GM18502 (cell line): Measurements from ENCODE around the gene XYLB.
"Not testable (repeated sequence)": the region's sequence is repeated elsewhere in the genome, so short reads cannot be mapped to it uniquely, and the experiment has no call there.

Source experiments
- ATAC-seq: cut with Tn5 transposase; IDR thresholded peaks from one replicate; pipeline ENCODE4 v1.9.1; 2021; ENCODE audit warnings: mild to moderate bottlenecking; ENCODE audit not compliant: unreplicated experiment, poor library complexity

The XYLB gene

DNA sequence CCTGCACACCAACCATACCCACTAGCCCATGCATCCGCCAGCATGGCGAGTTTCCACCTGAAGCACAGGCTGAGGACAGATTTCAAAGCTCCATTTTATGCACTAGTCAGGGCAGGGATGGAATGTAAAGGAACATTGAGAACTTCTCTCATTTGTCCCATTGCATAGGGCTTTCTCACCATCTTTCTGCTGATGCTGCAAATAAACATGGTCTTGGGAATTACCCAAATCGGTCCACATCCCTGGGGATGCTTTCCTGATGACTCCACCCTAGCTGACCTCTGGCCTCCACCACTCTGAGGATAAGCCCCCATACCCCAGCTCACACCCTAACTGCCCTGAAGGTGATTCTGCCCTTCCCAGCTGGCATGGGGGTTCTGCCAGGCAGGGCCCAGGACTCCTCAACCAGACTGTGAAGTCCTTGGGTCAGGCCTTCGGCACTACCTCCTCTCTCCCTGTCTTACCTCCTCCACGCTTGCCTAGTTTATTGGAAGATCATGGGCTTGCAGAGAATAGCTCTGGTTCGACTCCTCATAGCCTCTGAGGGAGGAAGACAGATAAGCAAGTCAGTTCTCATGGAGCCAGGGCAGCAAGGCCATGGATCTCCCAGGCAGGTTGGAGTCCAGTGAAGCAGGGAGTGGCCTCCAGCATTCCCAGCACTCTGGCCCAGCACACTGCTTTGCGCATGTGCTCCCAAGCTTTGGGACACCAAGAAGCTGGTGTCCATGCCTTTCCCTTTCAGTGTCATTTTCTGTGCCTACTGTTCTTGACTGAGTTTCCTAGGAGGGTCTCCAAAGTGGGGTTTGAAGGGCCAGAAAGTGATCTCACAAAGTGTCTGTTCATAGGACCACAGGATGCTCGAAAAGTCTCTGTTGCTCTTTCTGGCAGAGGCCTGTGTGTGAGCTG, 27.6 kb upstream of the XYLB start:
- ATAC-seq, result no peak

DNA sequence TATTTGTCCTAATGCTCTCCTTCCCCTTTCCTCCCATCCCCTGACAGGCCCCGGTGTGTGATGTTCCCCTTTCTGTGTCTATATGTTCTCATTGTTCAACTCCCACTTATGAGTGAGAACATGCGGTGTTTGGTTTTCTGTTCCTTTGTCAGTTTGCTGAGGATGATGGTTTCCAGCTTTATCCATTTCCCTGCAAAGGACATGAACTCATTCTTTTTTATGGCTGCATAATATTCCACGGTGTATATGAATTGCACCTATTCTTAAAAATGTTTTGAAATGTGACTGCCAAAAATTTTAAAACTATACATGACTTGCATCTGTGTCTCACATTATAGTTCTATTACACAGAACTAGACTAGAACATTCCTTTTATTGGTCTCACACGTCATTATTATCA, 25.9 kb upstream of the XYLB start:
- not testable (repeated sequence) for ATAC-seq

DNA sequence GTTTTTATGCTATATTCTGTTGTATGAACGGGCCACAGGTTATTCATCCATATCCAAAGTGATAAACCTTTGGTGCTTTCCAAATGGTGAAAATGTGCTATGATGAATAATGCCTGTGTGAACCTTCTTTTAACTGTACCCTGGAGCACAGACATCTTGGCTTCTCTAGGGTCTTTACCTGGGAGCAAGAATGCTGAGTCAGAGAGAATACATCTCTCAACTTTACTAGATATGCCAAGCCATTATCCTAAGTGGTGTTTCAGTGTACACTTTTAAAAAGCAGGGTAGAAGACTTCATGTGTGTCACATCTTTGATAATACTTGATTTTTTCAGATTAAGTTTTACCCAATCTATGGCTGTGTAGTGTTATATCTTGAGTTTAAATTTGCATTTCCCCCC, 23.5 kb upstream of the XYLB start:
- ATAC-seq, result no peak

DNA sequence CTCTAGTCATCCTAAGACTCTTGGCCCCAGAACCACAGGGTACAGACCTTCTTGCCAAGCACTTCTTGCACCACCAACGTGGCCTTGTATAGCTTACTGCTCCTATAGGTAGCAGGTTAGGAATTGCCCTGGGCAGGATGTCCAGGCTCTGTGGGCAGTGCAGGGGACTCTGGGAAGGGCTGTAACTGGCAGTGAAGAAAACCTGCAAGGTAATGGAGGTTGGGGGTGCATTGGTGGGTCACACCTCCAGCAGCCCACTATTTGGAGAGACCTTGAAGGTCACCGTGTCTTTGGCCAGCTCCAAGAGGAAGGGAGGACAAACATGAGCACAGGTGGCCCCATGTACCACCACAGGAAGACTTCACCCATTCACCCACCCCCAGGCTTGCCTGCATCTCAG, 21.3 kb upstream of the XYLB start:
- ATAC-seq, result no peak

DNA sequence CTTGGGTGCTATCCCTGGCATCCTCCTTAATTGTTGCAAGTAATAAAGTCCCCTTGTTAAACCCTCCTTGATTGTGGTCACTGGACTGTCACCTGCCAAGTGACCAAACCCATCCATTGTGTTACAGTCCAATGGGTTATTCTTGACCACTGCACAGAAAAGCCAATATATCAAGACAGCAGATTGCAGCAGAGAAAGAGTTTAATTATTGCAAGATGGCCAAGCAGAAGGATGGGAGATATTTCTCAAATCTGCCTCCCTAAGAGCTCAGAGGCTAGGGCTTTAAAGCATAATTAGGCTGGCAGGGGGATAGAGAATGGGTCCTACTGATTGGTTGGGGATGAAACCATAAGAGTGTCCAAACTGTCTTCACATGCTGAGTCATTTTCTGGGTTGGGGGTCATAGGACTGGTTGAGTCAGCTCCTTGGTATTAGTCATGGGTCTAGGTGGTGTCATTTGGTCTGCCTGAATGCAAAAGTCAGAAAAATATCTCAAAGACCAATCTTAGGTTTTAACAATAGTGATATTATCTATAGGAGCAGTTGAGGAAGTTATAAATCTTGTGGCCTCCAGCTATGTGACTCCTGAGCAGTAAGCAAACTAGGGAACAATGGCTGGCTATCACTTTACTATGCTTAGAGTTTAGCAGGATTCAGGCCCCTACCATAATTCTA, 19.1 kb upstream of the XYLB start:
- ATAC-seq, result no peak

DNA sequence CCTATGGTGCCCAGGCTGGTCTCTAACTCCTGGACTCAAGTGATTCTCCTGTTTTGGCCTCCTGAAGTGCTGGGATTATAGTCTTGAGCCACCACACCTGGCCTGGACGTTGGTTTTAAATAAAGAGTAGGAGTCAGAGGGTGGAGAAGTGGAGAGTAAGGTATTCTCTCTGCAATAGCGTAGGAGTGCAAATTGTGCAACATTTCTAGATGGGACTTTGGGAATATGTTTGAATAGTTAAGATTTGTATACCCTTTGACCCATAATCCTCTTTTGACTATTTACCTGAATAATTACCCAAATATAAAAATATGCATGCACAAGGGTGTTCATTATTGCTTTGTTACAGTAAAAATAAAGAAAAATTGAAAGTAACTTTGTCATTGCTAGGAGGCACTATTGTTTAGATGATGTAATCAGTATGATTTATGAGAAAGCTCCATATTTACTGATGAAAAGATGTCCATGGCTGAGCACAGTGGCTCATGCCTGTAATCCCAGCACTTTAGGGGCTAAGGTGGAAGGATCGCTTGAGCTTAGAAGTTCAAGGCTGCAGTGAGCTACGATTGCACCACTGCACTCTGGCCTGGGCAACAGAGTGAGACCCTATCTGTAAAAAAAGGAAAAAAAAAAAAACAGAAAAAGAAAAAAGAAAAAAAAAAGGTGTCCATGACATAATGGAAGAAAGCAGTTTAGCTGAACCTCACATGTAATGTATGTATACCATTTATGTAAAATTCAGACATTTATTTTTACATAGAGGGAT, 15.1 kb upstream of the XYLB start:
- ATAC-seq, result no peak

DNA sequence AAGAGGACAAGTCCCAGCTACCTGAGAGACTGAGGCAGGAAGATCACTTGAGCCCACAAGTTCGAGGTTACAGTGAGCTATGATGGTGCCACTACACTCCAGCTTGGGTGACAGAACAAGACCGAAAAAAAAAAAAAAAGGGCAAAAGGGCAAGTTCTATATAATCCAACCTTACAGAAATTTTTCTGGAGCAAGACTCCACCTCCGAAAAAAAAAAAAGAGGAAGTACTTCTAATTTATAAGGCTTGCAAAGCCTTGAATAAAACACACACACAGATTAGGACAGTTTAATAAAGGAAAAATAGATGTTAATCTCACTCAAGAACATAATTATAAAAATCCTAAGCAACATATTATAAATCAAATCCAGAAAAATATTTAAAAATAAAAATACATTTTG, 14.4 kb upstream of the XYLB start:
- ATAC-seq, result no peak

DNA sequence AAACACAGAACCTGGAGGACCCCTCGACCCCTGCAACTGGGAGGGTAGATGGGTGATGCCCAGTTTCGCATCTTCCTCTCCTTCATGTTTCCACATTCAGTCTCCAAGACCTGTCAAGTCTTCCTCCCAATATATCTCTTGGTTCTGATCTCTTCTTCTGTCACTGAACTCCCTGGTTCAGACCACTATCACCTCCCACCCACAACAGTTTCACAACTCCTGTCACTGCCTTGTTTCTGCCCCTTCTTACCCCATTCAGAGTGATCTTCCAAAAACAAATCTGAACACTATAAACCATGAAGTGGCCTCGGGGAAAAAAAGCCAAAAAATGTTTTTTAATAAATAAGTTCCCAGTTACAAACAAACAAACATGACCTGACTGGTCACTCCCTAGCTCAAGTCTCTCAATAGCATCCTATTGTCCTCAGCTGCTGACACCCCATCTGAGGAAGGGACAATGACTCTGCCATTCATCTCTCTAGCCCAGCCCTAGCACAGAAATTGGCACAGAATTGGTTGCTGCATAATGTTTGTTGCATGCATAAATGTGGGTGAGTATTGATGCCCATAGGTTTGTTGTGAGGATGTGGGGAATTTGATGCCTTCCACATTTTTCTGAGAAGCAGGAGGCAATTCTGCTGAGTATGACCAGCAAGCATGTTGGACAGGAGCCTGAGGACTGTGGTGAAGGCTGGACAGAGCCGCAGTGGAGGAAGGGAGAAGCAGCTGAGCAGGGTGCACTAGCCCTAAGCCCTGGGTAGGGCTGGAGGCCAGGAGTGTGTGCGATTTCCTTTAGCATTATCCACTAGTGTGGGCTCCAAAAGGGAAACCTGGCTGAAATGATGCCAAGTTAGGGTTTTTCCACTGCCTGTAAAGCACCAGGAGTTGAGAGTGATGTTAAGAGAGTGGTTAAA, 12.2 kb upstream of the XYLB start:
- ATAC-seq, result no peak

DNA sequence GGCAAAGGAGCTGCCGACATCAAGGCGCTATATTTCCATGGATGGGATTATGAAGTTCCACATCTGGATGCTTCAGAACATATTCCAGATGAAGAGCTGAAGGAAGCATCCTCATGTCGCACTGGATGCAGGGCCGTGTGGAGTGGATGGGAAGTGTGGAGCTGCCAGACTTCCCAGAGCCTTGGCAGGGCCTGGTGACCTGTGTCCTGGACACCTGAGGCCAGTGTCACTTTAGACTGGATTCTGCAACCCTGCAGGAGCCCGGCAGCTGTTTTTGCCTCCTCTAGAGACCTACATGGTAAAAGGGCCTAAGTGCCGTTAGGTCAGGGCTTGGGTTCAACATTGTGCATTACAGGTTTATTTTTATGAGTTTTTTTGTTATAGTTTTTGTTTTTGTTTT, 11.3 kb upstream of the XYLB start:
- ATAC-seq, result no peak

DNA sequence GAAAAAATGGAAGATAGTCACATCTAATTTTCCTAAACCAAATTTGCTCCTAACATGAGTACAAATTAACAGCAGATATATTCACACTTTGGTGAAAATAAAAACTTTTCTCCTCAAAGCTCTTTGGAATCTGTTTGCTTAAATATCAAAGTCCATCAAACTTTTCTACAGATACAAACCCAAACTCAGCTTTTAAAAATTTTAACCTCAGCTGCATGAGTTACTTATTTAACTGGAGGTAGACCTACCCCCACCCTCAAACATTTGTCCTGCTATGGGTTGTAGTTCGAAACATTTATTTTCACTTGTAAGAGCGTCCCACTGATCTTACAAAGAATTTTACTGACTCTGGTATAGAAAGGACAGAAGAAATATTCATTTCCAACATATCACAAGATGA, 8.9 kb upstream of the XYLB start:
- no peak for ATAC-seq

DNA sequence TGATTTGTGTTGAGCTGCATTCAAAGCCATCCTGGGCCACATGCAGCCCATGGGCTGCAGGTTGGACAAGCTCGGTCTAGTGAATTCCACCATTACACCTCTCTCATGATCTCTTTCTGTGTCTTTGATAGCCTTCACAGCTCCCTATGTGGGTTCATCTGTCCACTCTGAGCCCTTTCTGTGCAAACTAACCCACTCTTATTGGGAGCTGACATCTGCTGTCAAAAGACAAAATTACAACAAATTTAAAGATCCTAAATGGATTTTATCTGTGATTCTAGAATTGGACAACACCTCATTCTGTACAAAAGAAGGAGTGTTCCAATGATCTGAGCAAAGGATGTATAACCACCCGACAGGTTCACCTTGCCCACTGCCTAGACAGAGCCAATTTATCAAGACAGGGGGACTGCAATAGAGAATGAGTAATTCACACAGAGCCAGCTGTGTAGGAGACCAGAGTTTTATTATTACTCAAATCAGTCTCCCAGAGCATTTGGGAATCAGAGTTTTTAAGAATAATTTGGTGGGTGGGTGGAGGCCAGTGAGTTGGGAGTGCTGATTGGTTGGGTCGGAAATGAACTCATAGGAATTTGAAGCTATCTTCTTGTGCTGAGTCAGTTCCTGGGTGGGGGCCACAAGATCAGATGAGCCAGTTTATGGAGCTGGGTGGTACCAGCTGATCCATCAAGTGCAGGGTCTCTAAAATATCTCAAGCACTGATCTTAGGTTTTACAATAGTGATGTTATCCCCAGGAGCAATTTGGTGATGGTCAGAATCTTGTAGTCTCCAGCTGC, 2.6 kb upstream of the XYLB start:
- ATAC-seq, result no peak

DNA sequence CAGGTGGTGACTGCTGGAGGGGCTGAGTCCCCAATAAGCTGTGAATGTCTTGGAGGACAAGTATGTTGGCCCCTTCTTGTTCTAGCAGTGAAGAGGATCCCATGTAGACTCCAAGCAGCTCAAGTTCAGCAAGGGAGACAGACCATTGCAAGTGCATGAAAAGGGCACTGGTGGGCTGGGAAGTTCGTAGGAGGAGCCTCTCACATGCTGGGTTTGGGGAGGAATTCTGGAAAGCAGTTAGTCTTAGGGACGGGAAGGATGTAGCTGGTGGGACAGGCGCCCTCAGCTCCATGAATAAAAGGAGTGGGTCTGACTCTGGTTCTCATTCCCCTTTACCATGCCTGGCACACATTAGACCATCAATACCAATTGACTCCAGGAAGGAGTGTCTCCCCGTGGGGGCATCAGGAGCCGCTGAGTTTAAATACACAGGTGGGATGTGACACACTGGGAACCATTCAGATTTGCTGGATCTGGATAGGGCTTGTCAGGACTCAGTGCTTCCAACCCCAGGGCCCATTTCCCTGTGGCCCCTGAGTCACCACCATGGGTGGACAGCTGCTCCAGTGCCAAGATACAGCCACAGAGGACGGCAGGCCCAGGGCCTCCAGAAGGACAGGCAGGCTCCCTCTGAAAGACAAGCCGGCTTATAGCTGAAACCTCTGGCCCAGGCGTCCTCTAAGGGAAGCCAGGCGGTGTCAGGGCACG, 552 bp upstream of the XYLB start:
- ATAC-seq, result peak; percentile 34

DNA sequence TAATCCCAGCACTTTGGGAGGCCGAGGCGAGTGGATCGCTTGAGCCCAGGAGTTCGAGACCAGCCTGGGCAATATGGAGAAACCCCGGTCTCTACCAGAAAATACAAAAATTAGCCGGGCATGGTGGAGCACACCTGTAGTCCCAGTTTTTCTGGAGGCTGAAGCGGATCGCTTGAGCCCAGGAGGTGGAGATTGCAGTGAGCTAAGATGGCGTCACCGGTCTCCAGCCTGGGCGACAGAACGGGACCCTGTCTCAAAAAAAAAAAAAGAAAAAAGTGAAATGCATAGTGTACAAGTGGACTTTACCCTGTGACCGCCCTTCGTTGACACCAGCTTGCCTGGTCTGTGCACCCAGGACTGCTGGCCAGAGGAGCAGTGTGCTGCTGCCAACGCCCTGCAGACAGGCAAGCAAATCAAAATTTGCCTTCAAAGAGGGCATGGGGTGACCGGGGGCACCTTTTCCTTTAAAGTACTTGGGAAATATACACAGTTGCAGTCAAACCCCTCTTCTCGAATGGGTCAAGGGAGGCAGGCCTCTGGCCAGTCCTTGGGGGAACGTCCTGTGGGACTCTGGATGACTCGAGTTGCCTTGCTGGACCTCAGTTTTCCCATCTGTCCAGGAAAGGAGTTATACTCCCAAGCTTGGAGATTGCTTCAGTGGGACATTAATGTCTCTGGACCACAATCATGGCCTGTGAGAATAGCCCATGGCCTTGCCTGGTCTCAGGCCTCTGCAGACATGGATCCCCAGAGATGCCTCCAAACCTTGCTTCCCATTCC, 1.0 kb downstream of the XYLB start:
- no peak for ATAC-seq

DNA sequence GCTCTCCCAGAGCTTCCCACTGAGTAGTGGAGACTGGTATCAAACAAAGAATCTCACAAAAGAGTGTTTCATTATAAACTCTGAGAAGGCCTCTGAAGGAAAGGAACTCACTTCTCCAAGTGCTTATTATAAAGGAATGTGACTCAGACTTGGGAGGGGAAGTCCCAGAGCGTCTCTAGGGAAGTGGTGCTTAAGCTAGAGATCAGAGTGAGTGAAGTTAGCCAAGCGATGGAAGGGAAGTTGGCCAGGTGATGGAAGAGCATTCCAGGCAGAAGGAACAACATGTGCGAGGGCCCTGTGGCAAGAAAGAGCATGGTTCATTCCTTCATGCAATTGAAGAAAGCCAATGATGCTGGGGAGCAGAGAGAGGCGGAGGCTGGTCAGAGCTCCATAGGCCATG, 2.3 kb downstream of the XYLB start:
- no peak for ATAC-seq

DNA sequence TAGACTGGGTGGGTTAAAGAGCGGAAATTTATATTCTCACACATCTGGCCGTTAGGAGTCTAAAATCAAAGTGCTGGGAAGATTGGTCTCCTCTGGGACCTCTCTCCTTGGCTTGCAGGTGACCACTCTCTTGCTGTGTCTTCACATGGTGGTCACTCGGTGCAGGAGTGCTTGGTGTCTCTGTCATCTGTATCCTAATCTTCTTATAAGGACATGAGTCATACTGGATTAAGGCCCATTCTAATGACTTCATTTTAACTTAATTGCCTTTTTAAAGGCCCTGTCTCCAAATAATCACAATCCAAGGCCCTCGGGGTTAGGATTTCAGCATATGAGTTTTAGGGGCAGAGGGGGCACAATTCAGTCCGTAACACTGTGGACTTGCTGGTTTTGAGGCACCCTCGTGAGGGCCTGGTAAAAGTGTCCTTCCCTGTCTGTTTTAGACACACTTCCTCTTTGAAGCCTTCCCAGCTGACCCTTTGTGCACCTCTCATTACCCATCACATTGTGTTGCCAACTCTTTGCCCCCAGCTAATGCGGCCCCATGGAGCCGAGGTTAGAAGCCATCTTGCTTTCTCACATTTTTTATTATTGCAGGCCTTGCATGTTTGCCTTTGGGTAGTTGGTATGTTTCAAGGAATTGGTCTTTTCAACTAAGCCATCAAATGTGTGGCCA, 3.2 kb downstream of the XYLB start:
- no peak for ATAC-seq

DNA sequence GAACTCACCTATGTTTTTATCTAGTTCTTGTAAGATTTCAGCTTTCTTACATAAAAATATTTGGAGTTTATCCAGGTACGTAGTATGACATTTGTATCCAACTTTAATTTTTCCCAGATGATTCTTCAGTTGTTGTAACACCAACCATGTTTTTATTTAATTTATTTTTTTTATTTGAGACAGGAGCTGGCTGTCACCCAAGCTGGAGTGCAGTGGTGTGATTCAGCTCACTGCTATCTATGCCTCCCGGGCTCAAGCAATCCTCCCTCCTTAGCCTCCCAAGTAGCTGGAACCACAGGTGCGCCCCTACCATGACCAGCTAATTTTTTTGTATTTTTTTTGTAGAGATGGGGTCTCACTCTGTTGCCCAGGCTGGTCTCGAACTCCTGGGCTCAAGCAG, 6.6 kb downstream of the XYLB start:
- no peak for ATAC-seq

DNA sequence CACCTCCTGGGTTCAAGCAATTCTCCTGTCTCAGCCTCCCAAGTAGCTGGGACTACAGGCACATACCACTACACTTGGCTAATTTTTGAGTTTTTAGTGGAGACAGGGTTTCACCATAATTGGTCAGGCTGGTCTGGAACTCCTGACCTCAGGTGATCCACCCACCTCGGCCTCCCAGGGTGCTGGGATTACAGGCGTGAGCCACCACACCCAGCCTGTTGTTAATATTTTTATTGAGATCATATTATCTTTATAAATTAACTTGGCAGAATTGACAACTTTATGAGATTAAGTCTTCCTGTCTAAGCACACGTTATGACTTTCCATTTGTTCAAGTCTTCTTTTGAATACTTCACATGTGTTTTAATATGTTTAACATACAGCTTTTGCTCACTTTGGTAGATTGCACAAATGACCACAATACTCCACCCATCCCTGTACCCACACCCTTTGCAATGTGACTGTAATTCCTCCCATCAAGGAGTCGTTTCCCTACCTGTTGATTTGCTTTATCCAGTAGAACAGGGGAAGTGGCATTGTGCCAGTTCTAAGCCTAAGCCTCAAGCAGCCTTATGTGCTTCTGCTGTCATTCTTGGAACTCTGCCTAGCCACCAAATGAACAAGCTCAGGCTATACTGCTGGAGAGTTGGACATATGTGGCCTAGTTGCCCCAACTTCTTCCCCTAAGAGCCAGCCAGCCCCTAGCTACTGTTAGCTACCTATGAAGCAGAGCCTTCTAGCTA, 8.2 kb downstream of the XYLB start:
- ATAC-seq, result no peak
